Activated CD4-positive, alpha-beta T cell treated with anti-CD3 and anti-CD28 coated beads, Interleukin-2, amount 50 U/mL, for 24 hours (primary cell): Measurements from ENCODE around the gene ABCG1.
"Not testable (repeated sequence)": the region's sequence is repeated elsewhere in the genome, so short reads cannot be mapped to it uniquely, and the experiment has no call there.

Experiments used
- DNase-seq, 2 donors: peaks; one replicate each; pipeline ENCODE4 v3.0.0-alpha.2; 2020; ENCODE audit warnings: low read depth in 1 of 2, low spot score in 1 of 2

Gene ABCG1

GRCh38 chr21:42288962-42289361 lies 70.0 kb downstream of the ABCG1 start:
- no peak for DNase-seq

- DNase-seq: no peak
Observed at GRCh38 chr21:42289926-42290325, 71.0 kb downstream of the ABCG1 start.

- DNase-seq: no peak
Observed at GRCh38 chr21:42290505-42290904, 71.6 kb downstream of the ABCG1 start.

GRCh38 chr21:42291003-42291750 lies 72.2 kb downstream of the ABCG1 start:
- DNase-seq: no peak

GRCh38 chr21:42291751-42292562 lies 73.0 kb downstream of the ABCG1 start:
- DNase-seq: no peak

GRCh38 chr21:42292563-42293142 lies 73.7 kb downstream of the ABCG1 start:
- not testable (repeated sequence) for DNase-seq

GRCh38 chr21:42293649-42294272 lies 74.8 kb downstream of the ABCG1 start:
- DNase-seq: no peak

GRCh38 chr21:42294273-42294880 lies 75.4 kb downstream of the ABCG1 start:
- no peak for DNase-seq

- no peak for DNase-seq
Observed at GRCh38 chr21:42295845-42296244, 76.9 kb downstream of the ABCG1 start.

GRCh38 chr21:42296501-42296900 lies 77.6 kb downstream of the ABCG1 start:
- DNase-seq: no peak

GRCh38 chr21:42297377-42297776 lies 78.4 kb downstream of the ABCG1 start:
- DNase-seq: no peak

GRCh38 chr21:42298237-42298636 lies 79.3 kb downstream of the ABCG1 start:
- DNase-seq: no peak

GRCh38 chr21:42298657-42299056 lies 79.7 kb downstream of the ABCG1 start:
- DNase-seq: no peak

- DNase-seq: no peak
Observed at GRCh38 chr21:42299324-42300044, 80.5 kb downstream of the ABCG1 start.

- DNase-seq: no peak
Observed at GRCh38 chr21:42300045-42300583, 81.2 kb downstream of the ABCG1 start.

GRCh38 chr21:42300956-42301355 lies 82.0 kb downstream of the ABCG1 start:
- DNase-seq: no peak

- DNase-seq: no peak
Observed at GRCh38 chr21:42301371-42302075, 82.6 kb downstream of the ABCG1 start.

- DNase-seq: no peak
Observed at GRCh38 chr21:42302076-42302650, 83.2 kb downstream of the ABCG1 start.

- no peak for DNase-seq
Observed at GRCh38 chr21:42302794-42303193, 83.9 kb downstream of the ABCG1 start.
